Glomerular visceral epithelial cell (primary cell): ENCODE results near the gene TMC3.

ENCODE experiments used
- DNase-seq: peaks from one replicate; pipeline ENCODE4 v3.0.0-alpha.2; 2016; ENCODE audit errors: extremely low spot score

TMC3 gene

DNA sequence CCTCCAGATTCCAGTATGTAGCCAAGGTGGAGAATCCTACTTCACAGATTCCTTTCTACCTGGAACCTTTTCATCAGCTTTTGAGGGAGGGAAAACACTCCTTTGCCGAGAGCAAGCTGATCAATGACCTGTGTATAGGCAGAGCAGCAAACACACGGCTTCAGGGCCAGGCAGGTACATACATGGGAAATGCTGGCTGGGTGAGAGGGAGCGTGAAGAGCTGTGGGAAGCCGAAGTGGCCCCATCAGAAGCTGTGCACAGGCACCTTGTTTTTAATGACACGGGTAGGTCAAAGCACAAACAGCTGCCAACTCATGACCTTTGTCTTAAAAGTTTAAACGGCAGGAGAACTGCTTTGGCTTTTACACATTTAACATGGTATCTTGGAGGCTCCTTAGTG is 75.4 kb downstream of the TMC3 start:
- no peak for DNase-seq

DNA sequence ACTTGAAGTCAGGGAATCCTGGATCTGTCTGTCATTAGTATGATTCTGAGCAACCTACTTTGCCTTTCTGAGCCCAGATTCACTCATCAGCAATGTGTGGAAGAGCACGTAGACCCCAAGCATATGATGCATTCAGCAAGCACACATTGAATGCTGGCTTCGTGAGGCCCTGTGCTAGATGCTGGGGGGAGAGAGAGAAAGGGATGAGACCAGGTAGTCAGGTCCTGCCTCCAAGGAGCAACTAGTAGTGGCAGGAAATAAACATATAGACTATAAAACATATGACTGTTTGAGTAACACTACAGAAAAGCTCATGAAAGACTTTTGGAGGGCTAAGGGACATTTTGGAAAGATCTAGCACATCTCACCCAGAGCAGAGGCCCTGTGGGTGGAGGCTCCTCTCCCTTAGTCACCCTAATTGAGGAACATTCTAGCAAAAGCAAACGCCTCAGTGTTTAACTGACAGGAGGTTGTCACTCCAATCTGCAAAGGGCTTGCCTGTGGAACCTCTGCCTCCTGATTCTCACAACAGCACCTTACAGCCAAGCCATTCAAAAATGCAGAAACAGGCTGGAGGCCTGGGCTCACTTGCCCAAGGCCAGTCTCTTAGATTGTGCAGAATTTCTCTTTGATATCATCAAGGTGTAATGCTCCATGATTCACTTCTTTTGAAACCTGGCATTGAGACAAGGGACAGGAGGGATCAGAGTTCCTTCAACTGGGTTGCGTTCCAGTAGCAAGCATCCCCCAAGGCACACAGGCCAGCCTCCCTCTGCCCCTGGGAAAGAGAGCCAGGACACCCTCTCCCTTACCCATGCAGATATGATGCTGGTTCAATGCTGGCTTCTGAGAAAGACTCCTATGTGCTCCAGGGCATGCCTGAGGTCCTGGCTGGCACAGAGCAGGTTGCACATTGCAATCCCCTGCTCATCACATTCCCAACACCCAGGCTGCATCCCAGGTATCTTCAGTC is 76.1 kb downstream of the TMC3 start:
- no peak for DNase-seq

DNA sequence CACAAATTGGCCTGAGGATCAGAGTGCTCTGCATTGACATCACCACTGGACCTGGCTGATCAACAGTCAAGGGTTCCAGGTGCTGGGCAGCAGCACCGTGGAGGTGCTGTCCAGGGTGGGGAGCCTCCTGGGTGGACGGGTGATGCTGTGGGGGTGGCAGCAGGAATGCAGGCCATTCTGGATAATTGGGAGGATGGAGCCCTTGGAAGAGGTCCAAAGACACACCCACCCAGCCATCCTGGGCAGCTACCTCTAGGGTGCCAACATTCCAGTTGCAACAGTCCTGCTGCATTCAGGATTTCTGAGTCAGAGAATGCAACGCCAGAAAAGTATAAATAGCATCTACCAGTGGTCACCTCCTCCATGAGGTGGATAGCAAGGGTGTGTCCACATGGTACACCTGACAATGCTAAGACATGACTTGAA is 76.9 kb downstream of the TMC3 start:
- DNase-seq: peak; percentile 48

DNA sequence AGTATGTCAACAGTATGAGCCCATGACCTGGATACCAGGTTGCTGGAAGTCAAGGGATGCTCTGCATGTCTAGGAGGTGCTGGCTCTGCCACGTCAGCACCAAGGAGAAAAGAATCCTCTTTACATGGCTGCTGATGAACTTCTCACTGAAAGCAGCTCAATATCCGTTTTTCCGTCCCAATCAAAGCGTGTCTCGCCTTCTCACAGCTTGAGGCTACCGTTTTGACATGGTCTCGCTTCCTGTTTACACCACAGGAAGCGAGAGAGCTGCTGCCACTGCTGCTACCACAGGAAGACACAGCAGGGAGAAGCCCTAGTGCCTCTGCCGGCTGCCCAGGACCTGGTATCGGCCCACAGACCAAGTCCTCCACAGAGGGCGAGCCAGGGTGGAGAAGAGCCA is 77.3 kb downstream of the TMC3 start:
- no peak for DNase-seq

DNA sequence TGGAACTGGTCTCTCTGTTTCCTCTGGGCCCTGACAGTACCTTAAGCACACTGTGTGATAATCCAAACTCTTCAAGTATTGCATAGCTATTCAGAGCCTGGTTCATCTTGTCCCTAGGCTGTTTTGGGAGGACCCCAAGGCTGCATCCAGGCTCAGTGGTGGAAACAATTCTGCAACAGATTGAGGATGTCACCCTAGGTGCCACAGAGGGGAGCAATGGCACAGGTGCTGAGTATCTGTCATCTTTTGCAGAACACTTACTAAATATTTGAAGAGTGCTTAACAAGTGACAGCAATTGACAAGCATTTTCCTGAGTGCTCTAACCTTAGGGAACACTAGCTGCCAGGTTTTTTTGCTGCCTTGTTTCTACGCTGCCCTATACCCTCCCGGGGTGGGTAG is 77.8 kb downstream of the TMC3 start:
- no peak for DNase-seq

DNA sequence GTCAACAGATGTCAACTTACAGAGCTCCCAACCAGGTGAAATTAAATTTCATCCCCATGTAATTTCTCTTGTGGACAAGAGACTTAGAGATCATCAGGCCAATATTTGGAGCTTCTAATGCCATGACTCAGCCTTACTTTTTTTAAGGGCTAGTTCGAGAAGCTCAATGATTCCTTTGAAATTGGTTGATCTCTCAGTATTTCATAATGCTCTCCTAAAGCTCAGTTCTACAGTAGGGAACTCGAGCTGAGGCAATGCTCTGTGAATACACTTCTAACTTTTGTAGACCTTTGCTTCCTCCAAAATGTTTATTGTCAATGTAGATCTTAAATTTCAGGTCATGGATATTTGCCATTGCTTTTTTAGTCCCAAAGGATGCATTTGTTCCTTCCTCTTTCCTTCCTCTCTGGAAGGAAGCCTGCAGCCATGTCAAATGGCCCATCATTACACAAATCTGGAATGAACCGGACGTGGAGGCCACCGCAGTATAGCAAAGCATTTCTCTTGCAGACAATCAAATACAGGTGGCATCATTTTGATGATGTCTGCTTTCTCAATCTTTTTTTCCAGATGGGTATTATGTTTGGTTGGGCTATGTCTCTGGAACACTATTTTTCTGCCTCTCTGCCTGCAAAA is 78.4 kb downstream of the TMC3 start:
- DNase-seq: no peak

DNA sequence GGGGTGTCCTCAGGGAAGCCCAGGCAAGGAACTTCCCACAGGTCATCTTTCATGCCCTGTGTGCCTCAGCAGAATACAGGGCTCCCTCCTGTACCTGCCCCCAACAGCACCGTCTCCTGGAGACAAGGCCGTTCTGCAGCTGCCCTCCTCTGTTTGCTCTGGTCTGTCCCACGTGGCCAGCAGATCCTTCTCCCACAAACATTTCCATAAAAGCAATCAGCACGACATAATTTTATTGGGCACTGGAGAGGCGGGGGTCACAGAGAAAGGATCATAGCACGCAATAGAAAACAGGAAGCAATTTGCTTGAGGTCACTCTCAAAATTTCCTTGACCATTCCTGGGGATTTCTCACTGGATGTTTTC is 79.5 kb downstream of the TMC3 start:
- no peak for DNase-seq

DNA sequence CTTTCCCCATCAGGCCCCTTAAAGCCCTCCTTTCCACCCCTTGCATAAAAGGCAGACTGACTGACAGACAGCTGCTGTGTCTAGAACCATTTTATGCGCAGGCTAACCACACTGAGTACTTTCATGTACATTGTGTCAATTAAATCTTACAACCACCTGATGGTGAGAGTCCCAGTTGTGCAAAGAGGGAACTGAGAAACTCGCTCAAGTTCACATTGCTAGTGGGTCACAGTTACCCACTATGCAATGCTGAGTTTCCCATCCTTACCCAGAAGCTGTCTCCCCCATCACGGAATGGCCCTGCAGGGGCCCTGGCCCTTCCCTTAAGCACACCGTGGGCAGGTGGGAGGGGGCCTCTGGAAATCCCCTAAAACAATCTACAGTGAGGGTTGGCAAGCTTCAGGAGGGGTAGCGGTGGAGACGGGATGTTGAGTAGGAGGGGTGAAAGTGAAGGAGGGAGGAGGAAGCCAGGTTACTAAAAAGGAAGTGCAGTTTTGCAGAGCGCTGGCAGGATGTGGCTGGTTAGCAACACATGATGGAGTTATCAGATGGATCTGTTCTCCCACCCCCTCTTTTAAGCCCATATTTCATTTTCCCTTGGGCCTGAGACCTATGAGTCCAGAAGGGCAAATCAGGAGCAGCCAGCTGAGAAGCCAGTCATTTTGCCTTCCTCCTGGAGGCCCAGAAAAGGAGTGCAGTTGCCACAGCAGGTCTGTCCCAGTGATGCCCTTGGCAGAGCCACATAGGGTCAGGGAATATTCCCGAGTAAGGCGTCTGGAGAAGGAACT is 80.1 kb downstream of the TMC3 start:
- no peak for DNase-seq

DNA sequence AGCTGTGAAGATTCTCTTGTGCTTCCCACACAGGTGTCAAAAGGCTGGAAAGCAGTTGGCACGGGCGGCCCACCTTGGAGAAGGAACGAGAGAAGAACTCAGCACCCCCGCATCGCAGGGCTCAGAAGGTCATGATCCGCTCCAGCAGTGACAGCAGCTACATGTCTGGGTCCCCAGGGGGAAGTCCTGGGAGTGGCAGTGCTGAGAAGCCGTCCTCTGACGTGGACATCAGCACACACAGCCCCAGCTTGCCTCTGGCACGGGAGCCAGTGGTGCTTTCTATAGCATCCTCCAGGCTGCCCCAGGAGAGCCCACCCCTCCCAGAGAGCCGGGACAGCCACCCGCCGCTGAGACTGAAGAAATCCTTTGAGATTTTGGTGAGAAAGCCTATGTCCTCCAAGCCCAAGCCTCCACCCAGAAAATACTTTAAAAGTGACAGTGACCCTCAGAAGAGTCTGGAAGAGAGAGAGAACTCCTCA is 81.5 kb downstream of the TMC3 start:
- no peak for DNase-seq

DNA sequence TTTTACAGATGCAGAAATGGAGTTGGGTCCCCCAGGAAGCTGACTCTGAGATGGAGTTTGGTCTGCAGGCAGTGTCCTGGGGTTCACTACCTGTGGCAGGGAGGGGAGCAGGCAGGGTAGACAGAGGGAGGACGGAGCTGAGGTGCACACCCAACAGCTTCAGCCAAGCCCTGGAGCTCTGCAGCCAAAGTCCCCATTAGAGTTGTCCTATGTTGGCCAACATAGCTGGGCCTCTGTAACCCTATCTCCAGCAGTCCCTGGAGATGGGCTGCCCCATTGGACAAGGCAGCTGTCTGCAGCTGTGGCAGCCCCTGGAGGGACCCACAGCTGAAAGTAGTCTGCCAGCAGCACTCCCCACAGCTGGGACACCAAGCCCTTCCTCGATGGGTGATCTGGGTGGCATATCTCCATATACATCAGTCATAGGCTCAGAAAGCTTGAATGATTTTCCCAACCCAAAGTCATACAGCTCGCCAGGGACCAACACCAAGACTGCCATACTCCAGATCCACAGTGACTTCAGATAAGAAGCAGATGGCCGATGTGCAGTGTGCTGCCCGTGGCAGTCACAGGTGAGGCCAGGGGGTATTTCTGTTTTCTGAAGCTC is 82.0 kb downstream of the TMC3 start:
- DNase-seq: no peak

DNA sequence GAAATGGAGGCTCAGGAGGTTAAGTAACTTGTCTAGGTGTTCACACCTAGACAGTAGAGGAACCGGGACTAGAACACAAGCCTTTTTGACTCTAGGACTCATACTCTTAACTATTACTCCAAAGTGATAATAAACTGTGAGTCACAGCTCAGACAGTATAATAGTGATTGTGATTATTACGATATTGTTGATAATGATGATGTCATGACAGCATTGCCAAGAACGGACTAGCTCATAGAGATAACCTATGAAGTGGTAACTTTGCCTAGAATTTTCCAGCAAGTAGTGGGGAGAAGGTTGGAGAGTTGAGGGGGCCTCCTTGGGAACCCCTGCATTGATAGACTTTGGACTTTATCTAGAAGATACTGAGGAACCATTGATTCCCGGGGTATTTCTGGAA is 84.1 kb downstream of the TMC3 start:
- no peak for DNase-seq

DNA sequence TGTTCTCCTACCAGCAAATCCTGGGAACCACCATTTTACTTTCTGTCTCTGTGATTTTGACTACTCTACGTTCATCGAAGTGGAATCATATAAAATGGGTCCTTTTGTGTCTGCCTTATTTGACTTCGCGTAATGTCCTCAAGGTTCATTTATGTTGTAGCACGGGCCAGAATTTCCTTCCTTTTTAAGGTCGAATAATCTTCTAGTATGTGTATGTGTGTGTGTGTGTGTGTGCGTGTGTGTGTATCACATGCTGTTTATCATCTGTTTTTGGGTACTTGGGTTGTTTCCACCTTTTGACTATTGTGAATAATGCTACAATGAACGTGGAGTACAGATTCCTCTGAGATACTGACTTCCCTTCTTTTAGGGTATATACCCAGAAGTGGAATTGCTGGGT is 85.4 kb downstream of the TMC3 start:
- no peak for DNase-seq

DNA sequence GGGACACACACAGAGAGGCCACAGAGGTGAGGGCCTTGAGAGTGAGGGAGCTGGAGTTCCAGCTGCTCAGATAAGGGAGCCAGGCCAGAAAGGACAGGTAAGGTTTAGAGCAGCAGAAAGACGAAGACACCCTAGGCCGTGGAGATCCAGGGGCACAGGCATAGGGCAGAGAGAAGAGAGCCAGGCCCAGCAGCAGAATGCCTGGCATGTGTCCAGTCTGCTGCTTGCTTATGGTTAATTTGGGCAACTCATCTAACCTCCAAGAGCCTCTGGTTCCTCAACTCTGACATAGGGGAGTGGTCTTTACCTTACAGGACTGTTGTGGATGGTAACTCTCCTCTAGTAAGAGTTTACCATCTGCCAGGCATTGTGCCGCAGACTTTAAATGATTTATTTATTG is 86.0 kb downstream of the TMC3 start:
- no peak for DNase-seq

DNA sequence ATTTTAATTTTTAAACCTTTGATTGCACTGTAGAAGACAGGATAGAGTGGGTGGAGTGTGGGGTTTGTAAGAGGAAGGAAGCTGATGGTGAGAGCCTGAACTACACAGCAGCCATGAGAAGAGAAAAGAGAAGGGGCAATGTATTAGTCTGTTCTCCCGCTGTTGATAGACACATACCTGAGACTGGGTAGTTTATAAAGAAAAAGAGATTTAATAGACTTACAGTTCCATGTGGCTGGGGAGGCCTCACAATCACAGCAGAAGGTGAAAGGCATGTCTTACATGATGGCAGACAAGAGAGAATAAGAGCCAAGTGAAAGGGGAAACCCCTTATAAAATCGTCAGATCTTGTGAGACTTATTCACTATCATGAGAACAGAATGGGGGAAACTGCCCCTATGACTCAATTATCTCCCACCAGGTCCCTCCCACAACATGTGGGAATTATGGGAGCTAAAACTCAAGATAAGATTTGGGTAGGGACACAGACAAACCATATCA is 87.3 kb downstream of the TMC3 start:
- no peak for DNase-seq

DNA sequence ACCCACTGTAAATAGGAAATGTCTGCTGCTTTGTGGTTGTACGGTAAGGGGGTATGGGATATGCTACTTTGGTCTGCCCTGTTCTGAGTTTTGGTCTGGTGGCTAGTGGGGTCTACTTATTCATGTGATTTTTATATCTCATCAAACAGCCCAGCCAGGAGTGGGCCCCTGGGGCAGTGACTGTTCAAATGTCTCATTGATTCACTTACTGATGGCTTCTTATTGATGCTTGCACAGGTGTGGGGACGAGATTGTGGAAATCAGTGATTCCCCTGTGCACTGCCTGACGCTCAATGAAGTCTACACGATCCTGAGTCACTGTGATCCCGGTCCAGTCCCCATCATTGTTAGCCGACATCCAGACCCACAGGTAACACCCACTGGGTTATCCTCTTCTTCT is 88.6 kb downstream of the TMC3 start:
- no peak for DNase-seq

DNA sequence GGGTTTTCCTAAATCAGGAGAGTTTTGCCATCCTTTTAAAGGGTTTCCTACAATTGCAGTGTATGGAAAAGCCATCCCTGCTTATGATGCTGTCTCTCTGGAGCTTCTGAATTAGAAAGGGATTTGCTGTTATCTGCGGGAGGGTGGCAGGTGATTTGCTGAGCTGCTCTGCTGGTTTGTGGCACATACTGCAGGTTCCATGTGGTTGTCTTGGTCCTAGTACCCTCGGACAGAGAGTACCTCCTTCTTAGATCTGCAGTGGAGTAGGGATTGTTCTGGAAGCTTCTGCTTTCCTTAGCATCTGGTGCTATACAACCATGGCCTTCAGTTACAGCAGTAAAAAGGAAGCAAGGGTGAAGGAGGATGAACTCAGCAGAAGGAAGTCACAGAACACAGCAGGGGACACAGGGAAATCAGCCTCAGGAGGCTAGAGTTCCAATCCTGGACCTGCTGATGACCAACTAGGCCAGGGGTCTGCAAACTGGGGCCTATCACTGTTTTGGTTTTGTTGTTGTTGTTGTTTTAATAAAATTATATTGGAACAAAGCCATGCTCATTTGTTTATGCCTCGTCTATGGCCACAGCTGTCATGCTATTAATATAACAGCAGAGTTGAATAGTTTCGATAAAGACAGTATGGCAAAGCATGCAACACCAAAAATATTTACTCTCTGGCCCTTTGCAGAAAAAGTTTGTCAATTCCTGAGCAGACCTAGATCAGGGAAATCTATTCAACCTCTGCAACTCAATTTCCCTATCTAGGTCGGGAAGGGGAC is 89.6 kb downstream of the TMC3 start:
- no peak for DNase-seq

DNA sequence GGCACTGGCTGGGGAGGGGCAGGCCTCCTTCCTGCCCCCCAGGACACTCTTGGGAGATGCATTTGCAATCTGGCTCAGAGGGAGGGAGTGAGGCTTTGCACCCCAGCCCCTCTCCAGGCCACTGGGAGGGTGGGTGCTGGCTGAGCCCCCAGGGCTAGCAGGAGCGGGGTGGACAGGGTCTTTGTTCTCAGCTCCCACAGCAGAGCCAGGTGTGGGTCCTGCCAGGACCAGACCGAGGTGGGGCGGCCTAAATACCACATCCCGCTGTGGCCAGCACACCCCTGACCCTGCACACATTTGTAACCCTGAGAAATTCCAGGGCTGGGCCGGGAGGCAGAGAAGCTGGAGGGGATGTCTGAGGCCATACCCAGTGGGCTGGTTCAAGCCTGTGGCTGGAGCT is 91.1 kb downstream of the TMC3 start:
- DNase-seq: no peak

DNA sequence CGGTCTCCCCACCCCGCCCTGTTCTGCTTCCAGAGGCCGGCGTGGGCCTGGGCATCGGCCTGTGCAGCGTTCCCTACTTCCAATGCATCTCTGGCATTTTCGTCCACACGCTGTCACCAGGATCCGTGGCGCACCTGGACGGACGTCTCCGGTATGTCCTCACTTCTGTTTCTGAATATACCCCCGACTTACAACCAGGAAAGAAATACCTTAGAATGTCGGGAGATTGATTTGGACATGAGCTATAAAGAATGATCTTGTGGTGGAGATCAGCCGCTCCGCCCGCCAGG is 91.5 kb downstream of the TMC3 start:
- no peak for DNase-seq

DNA sequence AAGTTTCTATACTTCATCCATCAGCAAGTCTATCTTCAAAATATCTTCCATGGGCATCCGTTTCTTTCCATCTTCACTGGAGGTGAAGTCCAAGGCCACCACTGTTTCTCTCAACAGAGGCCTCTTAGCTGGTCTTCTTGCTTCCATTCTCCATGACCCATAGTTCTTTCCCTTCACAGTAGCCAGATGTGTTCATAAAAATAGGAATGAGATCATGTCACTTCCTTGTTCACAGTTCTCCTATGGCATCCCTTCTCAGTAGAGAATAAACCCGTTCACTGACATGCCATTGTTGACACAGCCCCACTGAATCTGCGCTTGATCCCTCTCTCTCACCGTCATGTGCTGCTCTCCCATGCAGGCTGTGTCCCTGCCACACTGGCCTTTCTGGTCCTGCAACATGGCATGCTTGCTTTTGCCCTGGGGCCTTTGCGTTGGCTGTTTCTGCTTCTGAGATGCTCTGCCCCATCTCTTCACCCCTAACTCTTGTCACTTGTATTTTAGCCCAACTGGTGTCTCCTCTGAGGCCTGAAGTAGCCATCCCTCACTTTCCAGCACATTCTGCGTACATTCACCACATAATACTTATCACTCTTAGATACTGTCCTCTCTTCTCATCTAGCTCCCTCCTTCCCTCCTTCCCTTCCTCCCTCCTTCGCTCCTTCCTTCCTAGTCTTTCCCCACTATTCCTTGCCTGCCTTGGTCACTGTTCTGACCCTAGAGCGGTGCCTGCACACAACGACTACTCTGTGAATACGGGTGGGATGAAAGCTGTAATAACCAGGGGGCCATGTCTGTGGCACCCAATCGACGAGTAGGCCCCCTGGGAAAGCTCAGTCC is 92.0 kb downstream of the TMC3 start:
- no peak for DNase-seq

DNA sequence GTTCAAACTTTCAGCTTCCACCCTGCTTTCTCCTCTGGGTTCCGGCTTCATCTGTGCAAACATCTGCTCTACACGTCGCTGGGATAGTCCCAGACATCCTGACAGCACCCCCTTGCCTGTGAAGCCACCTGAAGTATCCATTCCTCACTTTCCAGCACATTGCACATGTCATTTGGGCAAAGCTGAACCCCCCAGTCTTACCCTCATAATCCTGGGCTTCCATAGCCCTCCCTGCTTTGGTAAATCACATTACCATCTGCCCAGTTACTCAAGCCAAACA is 92.6 kb downstream of the TMC3 start:
- no peak for DNase-seq
